Hippocampal formation (tissue), 2 donors: ENCODE data around the gene TRIM61.
"Not testable (repeated sequence)": the region's sequence is repeated elsewhere in the genome, so short reads cannot be mapped to it uniquely, and the experiment has no call there.

Experiments
- DNase-seq, 2 donors: peaks; one replicate each; lab custom pipeline; 2025; lab: John Stamatoyannopoulos, UW

Gene TRIM61

GRCh38 chr4:164977243-164978164 lies at the start of gene TRIM61:
Gene TRIM61 (minus strand): TSS chr4:164977657. CDS start chr4:164970002, 7,655 bp downstream.
- peak in 1 of 2 donors; percentile 57 for DNase-seq

DNA sequence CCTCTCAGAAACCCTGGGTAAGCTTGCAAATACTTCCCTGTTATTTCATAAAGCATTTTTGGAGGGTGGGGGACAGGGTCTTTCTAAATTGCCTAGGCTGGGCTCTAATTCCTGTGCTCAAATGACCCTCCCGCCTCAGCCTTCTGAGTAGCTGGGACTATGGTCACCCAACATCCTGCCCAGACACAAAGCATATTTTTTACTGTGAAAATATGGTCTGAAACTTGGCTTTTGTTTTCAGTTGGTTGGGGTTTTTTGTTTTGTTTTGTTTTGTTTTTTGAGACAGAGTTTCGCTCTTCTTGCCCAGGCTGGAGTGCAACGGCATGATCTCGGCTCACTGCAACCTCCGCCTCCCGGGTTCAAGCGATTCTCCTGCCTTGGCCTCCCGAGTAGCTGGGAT lies 48.3 kb upstream of the TRIM61 start:
- not testable (repeated sequence) for DNase-seq

DNA sequence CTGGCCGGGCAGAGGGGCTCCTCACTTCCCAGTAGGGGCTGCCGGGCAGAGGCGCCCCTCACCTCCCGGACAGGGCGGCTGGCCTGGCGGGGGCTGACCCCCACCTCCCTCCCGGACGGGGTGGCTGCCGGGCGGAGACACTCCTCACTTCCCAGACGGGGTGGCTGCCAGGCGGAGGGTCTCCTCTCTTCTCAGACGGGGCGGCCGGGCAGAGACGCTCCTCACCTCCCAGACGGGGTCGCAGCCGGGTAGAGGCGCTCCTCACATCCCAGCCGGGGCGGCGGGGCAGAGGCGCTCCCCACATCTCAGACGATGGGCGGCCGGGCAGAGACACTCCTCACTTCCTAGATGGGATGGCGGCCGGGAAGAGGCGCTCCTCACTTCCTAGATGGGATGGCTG lies 42.5 kb upstream of the TRIM61 start:
- not testable (repeated sequence) for DNase-seq

GRCh38 chr4:165016971-165017370 lies 39.5 kb upstream of the TRIM61 start:
- no peak for DNase-seq

- DNase-seq: no peak
Observed at GRCh38 chr4:165013691-165014090, 36.2 kb upstream of the TRIM61 start.

- no peak for DNase-seq
Observed at GRCh38 chr4:165011403-165011802, 33.9 kb upstream of the TRIM61 start.

GRCh38 chr4:165010991-165011390 lies 33.5 kb upstream of the TRIM61 start:
- DNase-seq: no peak

GRCh38 chr4:165010487-165010886 lies 33.0 kb upstream of the TRIM61 start:
- no peak for DNase-seq

GRCh38 chr4:165009493-165010227 lies 32.2 kb upstream of the TRIM61 start:
- no peak for DNase-seq

GRCh38 chr4:165006886-165007285 lies 29.4 kb upstream of the TRIM61 start:
- DNase-seq: no peak

GRCh38 chr4:165006456-165006855 lies 29.0 kb upstream of the TRIM61 start:
- DNase-seq: no peak

DNA sequence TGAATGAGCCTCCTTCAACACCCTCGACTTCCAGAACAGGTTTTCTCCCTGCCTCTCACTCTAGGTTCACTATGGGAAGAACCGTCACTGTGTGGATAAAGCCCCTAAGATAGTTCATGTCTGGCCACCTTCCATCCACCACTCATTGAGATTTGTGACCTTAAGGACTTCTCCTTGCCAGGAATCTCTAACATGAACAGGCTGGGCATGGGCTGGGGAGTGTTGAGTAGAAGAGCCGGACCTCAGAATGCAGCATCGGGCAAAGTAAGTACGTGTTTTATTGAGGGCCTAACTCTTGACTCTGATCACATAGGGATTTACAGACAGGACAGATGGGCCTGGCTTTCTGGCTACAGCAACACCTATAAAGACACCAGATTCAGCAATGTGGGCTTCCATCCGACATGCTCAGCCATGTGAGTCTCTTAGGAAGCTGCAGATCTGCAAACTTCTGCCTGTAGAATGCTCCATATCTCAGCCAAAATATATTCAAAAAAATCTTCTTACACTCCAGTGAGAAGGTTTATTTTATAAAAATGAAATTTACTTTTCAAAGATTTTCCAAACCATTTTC lies 28.0 kb upstream of the TRIM61 start:
- DNase-seq: no peak

GRCh38 chr4:165001957-165002356 lies 24.5 kb upstream of the TRIM61 start:
- DNase-seq: not testable (repeated sequence)

DNA sequence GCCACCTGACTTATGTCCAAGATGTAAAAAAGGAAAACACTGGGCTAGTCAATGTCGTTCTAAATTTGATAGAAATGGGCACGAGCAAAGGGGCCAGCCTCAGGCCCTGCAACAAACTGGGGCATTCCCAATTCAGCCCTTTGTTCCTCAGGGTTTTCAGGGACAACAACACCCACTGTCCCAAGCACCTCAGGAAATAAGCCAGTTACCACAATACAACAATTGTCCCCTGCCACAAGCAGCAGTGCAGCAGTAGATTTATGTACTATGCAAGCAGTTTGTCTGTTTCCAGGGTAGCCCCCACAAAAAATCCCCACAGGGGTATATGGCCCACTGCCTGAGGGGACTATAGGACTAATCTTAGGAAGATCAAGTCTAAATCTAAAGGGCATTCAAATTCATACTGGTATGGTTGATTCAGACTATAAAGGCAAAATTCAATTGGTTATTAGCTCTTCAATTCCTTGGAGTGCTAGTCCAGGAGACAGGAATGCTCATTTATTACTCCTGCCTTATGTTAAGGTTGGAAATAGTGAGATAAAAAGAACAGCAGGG lies 21.1 kb upstream of the TRIM61 start:
- peak; percentile 18 to 39 for DNase-seq

- DNase-seq: peak; percentile 10 to 27
Observed at GRCh38 chr4:164997941-164998340, 20.5 kb upstream of the TRIM61 start.

- DNase-seq: no peak
Observed at GRCh38 chr4:164997324-164997723, 19.9 kb upstream of the TRIM61 start.

- not testable (repeated sequence) for DNase-seq
Observed at GRCh38 chr4:164996123-164996522, 18.7 kb upstream of the TRIM61 start.

- DNase-seq: not testable (repeated sequence)
Observed at GRCh38 chr4:164990786-164991185, 13.3 kb upstream of the TRIM61 start.

DNA sequence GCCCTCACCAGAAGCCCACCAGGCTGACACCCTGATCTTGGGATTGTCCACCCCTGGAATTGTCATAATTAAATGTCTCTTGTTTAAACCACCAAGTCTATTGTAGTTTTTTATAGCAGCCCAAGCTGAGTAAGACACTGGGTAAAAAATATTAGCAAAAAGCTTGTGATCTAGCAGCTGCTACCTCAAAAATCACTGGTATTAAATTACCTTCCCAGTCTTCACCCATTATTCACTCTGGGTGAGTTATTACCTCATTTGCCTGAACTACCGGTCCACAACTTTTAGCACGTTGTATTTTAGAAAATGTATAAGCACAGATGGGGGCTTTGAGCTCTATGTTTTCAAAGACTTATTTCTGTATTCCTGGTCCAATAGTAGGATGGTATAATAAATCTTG lies 12.0 kb upstream of the TRIM61 start:
- no peak for DNase-seq

- not testable (repeated sequence) for DNase-seq
Observed at GRCh38 chr4:164971929-164972328, 5.5 kb downstream of the TRIM61 start.

DNA sequence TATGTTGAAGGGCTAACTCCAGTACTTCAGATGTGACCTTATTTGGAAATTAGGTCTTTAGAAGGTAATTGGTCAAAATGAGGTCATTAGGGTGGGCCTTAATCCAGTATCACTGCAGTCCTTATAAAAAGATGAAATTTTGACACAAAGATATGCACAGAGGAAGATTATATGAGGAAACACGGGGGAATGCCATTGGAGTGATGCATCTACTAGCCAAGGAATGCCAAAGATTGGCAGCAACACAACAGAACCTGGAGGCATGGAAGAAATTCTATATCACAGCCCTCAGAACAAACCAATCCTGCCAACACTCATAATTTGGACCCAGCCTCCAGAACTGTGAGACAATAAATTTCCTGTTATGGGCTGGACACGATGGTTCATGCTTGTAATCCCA lies 17.6 kb downstream of the TRIM61 start:
- DNase-seq: no peak

DNA sequence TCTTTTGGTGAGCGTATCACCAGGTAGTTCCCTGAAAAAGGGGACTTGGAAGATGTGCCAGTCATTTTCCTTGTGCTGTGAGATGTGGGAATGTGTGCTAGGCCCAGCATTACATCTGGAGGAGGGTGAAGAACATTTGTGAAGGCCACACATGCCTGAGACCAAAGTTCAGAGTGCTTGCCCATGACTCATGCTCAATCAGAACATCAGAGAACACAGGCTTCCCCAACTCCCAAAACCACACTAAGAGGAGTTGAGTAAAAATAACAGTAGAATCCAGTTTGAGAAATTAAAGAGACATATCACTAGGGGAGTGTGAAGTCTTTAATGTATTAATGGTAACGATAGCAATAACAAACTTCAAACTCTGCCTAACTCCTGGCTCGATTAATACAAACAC lies 18.0 kb downstream of the TRIM61 start:
- not testable (repeated sequence) for DNase-seq
